Natural killer cell treated with Interleukin-12 subunit alpha and Interleukin-12 subunit beta and Interleukin-15 and Interleukin-18, amount 100 ng/mL, for 72 hours (primary cell): ENCODE measurements around the gene PPAN. TPM values are rescaled to one million over a fixed set of nuclear protein-coding genes. Genes with fewer than 3 reads are reported as not detected.

Experiments used
- ATAC-seq, 2 donors: fragments of 150-1000 bp; cut with Tn5 transposase in 1 of 2; sonication (Bioruptor Pico), chemical (Tn5 transposase) in 1 of 2; 2 replicates each; pipeline ENCODE4 v1.10.0; 2021
- DNase-seq: peaks from one replicate; pipeline ENCODE4 v3.0.0; 2022; ENCODE audit warnings: low spot score
- H3K27ac Mint-ChIP-seq, 2 donors: 1 replicate in 1 of 2; 2 replicates in 1 of 2; pipeline ENCODE4 v1.8.0; 2022; ENCODE audit warnings: mixed read lengths in 2 of 2, mild to moderate bottlenecking in 1 of 2, moderate library complexity in 1 of 2
- H3K27me3 Mint-ChIP-seq, 2 donors: 1 replicate in 1 of 2; 2 replicates in 1 of 2; pipeline ENCODE4 v1.8.0; 2022; ENCODE audit warnings: mixed read lengths in 2 of 2
- H3K36me3 Mint-ChIP-seq: one replicate; pipeline ENCODE4 v1.8.0; 2022; ENCODE audit warnings: mixed read lengths
- H3K4me1 Mint-ChIP-seq, 2 donors: 1 replicate in 1 of 2; 2 replicates in 1 of 2; pipeline ENCODE4 v1.8.0; 2022; ENCODE audit warnings: low read depth in 2 of 2, mixed read lengths in 2 of 2, mild to moderate bottlenecking in 1 of 2
- H3K4me3 Mint-ChIP-seq: one replicate; pipeline ENCODE4 v1.8.0; 2022; ENCODE audit warnings: mixed read lengths
- H3K9me3 Mint-ChIP-seq: 2 replicates; pipeline ENCODE4 v1.8.0; 2022; ENCODE audit warnings: mixed read lengths
- total RNA-seq, 2 donors: library from RNA; stranded (reverse); gene quantifications; one replicate each; pipeline ENCODE4 v1.2.3, GENCODE V29; 2022

The PPAN gene
- total RNA-seq, 2 donors from 2014 or later = 114 to 178 TPM

DNA sequence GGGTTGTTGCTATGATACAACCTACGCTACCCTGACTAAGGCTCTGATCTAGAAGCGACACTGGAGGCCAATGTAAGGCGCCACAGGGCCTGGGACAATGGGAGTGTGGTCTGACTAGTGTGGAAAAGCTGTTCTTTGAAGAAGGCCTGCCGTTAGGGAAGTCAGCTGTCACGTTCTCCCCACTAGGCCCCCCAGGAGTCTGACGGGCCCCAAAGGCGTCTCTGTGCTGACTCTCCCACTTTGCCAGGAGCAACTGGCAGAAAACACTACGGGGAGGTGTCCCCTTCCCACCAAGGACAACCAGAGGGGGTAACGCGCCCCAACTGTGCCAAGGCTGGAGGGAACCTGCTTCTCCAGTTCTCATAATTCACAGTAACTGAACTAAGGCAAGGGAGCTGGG lies 38.9 kb downstream of the PPAN start:
- ATAC-seq = no peak
- no peak for DNase-seq
- Mint-ChIP-seq H3K4me3 (no peak overlapping the region), H3K4me1 (peaks cover 3 to 4% of the 10 kb centered on the region in 2 donors), H3K36me3 (peaks cover 11% of the 10 kb centered on the region), H3K27me3 (no peaks in the 10 kb centered on the region), H3K9me3 (no peaks in the 10 kb centered on the region), H3K27ac (no peak overlapping the region)

DNA sequence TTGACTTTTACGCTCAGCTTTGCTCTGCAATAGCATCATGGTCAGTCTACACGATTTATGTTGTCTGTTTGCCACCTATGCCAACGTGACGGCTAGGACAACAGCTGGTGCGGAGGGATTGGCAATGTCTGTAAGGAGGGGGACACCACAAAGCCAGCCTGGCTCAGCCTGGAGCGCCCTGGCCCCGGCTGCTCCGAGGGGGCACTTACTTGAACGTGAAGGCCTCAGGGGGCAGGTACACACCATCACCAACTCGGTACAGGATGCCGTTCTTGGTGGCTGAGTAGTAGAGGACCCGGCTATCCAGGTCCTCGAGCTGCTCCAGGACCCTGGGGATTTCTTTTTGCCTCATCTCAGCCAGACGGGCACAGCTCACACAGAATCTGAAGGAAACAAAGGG lies 40.0 kb downstream of the PPAN start:
- Mint-ChIP-seq H3K27ac (no peak overlapping the region), H3K27me3 (no peaks in the 10 kb centered on the region), H3K4me3 (no peak overlapping the region), H3K36me3 (peaks cover 11% of the 10 kb centered on the region), H3K4me1 (peaks cover 4 to 6% of the 10 kb centered on the region in 2 donors), H3K9me3 (no peaks in the 10 kb centered on the region)
- ATAC-seq = no peak
- no peak for DNase-seq

DNA sequence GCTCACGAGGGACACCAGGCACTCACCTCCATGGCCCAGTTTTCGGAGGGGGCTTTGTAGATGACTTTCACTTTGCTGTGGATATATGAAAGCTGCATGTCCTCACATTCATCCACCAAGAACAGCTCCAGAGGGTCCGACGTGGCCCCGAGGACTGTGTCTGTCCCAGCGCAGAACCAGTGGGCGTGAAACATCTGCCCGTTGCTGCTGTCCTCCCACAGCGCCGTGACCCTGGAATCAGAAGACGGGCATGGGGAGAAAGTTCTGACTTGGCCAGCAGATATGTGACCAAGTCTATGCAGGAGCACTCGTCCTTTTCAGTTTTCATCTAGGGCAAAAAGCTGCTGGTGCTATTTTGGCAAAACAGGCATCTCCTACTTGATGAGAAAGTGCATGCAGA lies 43.3 kb downstream of the PPAN start:
- H3K4me3 Mint-ChIP-seq = no peak overlapping the region
- H3K27ac Mint-ChIP-seq = no peak overlapping the region
- DNase-seq (no peak), ATAC-seq (no peak)
- H3K9me3 Mint-ChIP-seq = no peaks in the 10 kb centered on the region
- peaks cover 0 to 3% of the 10 kb centered on the region in 2 donors for H3K4me1 Mint-ChIP-seq
- H3K27me3 Mint-ChIP-seq = no peaks in the 10 kb centered on the region
- H3K36me3 Mint-ChIP-seq = peaks cover 10% of the 10 kb centered on the region

DNA sequence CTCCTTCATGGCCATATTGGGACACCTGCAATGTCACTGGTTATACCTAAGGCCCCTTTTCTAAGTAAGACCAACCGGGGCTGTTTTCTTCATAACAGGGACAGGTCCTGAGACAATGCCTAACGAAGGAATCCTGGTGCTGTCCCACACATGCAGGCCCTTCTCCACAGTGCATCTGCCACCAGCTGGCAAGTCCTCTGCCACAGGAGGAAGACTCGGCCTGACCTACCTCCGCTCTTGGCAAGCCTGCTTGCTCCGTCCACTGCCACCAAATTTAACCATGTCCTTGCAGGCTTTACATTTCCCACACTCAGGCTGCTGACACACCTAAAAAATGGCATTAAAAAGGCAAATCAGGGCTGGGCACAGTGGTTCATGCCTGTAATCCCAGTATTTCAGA lies 45.4 kb downstream of the PPAN start:
- Mint-ChIP-seq H3K36me3 (peaks cover 11% of the 10 kb centered on the region), H3K9me3 (no peaks in the 10 kb centered on the region), H3K27ac (no peak overlapping the region), H3K27me3 (no peaks in the 10 kb centered on the region), H3K4me1 (peaks cover 0 to 3% of the 10 kb centered on the region in 2 donors), H3K4me3 (no peak overlapping the region)
- DNase-seq (no peak), ATAC-seq (no peak)

DNA sequence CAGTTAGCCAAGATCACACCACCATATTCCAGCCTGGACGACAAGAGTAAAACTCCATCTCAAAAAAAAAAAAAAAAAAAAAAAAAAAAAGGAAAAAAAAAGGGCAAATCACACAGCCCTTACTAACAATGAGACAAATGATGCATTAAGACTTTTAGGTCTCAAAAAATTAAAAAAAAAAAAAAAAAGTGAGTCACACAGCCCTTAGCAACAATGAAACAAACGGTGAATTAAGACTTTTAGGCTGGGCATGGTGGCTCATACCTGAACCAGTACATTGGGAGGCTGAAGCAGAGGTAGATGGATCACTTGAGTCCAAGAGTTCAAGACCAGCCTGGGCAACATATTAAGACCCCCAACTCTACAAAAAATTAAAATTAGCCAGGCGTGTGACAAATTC lies 45.9 kb downstream of the PPAN start:
- H3K4me1 Mint-ChIP-seq = peaks cover 0 to 3% of the 10 kb centered on the region in 2 donors
- no peaks in the 10 kb centered on the region for H3K27me3 Mint-ChIP-seq
- ATAC-seq (no peak), DNase-seq (no peak)
- no peaks in the 10 kb centered on the region for H3K9me3 Mint-ChIP-seq
- no peak overlapping the region for H3K4me3 Mint-ChIP-seq
- no peak overlapping the region for H3K27ac Mint-ChIP-seq
- H3K36me3 Mint-ChIP-seq = peaks cover 15% of the 10 kb centered on the region

DNA sequence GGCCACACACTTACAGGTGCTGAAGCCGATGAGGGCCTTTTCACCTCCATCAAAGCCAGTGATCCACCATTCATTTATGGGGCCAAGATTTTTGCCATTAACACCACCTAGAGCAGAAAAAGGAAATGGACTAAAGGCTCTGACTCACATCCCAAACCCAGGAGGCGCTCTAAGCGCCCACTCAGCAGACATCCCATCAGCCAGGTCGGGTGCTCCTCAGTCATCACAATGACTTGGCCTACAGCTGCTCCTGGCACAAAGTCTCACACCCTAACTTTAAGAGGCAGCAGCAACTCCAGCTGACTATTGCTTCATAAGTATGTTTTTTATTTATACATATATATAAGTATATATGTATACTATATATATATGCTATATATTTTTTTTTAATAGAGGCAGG lies 49.7 kb downstream of the PPAN start:
- ATAC-seq (no peak), DNase-seq (no peak)
- Mint-ChIP-seq H3K4me3 (no peak overlapping the region), H3K27me3 (no peaks in the 10 kb centered on the region), H3K36me3 (peaks cover 26% of the 10 kb centered on the region), H3K4me1 (no peaks in the 10 kb centered on the region), H3K9me3 (no peaks in the 10 kb centered on the region), H3K27ac (no peak overlapping the region)

DNA sequence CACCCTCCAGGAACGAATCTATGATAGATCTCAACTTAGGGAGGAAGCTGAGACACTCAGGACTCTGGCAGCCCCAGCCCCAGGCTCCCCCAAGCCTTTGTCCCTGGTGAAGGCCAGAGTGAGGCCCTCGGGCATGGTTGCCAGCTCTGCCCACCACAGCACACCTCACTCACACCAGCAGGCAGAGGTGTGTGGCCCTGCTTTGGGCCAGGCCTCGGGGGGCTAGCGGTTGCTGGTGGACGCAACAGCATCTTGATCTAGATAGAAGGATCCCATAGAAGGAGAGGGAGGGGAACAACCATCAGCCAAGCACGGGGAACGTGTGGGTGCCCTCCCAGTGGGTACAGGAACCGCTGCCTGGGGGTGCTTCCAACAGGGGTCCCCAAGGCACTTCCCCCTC lies 51.9 kb downstream of the PPAN start:
- Mint-ChIP-seq H3K9me3 (no peaks in the 10 kb centered on the region), H3K27ac (no peak overlapping the region), H3K4me1 (no peaks in the 10 kb centered on the region), H3K4me3 (no peak overlapping the region), H3K27me3 (no peaks in the 10 kb centered on the region), H3K36me3 (peaks cover 27% of the 10 kb centered on the region)
- DNase-seq (no peak), ATAC-seq (no peak)

DNA sequence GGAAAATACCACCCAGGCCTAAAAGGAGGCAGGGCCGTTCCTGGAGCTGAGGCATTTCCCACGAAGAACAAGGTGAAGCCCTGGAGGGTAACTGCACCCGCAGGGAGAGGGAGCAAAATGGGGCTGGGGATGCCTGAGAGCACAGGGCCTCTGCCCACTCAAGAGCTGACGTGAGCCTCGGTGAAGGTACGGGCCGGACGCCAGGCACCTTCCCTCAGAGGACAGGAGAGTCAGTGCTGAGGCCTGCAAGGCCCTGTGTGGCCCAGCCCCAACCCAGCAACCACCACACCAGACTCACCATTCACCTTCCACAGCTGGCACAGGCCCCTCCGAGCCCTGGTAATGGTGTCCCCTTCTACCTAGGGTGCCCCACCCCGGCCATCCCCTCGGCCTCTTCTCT lies 52.3 kb downstream of the PPAN start:
- ATAC-seq = no peak
- peaks cover 32% of the 10 kb centered on the region for H3K36me3 Mint-ChIP-seq

DNA sequence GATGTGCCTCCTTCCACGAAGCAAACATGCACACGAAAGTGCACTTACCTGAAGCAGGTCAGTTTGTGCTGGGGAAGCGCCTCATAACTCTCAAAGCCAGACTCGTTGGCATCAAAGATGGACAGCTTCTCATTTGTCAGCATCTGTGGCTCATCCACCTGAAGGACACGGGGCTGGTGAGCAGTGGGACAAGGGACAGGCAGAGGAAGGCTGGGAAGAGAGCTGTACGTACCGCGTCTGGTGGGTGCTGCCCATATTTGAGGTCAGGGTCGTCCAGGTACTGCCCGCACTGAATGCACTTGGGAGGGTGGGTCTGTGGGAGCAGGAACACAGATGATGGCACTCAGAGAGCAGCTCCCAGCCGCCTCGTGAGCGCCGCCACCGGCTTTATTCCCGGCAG lies 53.4 kb downstream of the PPAN start:
- Mint-ChIP-seq H3K27ac (no peak overlapping the region), H3K36me3 (peaks cover 27% of the 10 kb centered on the region), H3K9me3 (no peaks in the 10 kb centered on the region), H3K27me3 (no peaks in the 10 kb centered on the region), H3K4me3 (no peak overlapping the region), H3K4me1 (no peaks in the 10 kb centered on the region)
- DNase-seq = no peak
- ATAC-seq = no peak

More for the DNA sequence above, 52.3 kb downstream of the PPAN start:
- Mint-ChIP-seq H3K4me1 (no peaks in the 10 kb centered on the region), H3K27ac (no peak overlapping the region), H3K27me3 (no peaks in the 10 kb centered on the region), H3K4me3 (no peak overlapping the region), H3K9me3 (no peaks in the 10 kb centered on the region)
- DNase-seq = no peak

Other genes starting within 250 kb of the PPAN start
- not detected for gene OLFM2, start 169.8 kb upstream of the PPAN start, total RNA-seq
- not detected for gene COL5A3, start 95.9 kb upstream of the PPAN start, total RNA-seq
- not detected for gene RDH8, start 92.9 kb upstream of the PPAN start, total RNA-seq
- 10 to 100 TPM; 61.9 to 83.1 TPM for gene SHFL, start 20.0 kb upstream of the PPAN start, total RNA-seq
- gene ANGPTL6, start 3.7 kb upstream of the PPAN start, total RNA-seq = 1 to 10 TPM; 5.1 to 5.2 TPM
- 10 to 100 TPM; 35.0 to 35.6 TPM for gene P2RY11, start 5.3 kb downstream of the PPAN start, total RNA-seq
- gene EIF3G, start 13.5 kb downstream of the PPAN start, total RNA-seq = 100 to 1,000 TPM; 245 to 329 TPM
- gene DNMT1, start 88.6 kb downstream of the PPAN start, total RNA-seq = 100 to 1,000 TPM; 322 to 576 TPM
- 1 to 10 TPM; 6.2 to 6.5 TPM for gene S1PR2, start 125.0 kb downstream of the PPAN start, total RNA-seq
- gene MRPL4, start 145.9 kb downstream of the PPAN start, total RNA-seq = 100 to 1,000 TPM in 1 of 2 donors, 10 to 100 TPM in 1; 79.1 to 140 TPM
- 100 to 1,000 TPM; 106 to 264 TPM for gene ICAM1, start 164.8 kb downstream of the PPAN start, total RNA-seq
- gene ICAM4, start 180.6 kb downstream of the PPAN start, total RNA-seq = 1 to 10 TPM; 1.4 to 2.1 TPM
- gene ICAM5, start 183.6 kb downstream of the PPAN start, total RNA-seq = under 1 TPM; 0.78 to 0.83 TPM
- gene ZGLP1, start 203.5 kb downstream of the PPAN start, total RNA-seq = 1 to 10 TPM; 2.5 to 7.3 TPM
- gene FDX2, start 209.7 kb downstream of the PPAN start, total RNA-seq = 10 to 100 TPM; 11.4 to 26.4 TPM
- 100 to 1,000 TPM in 1 of 2 donors, 10 to 100 TPM in 1; 81.1 to 131 TPM for gene RAVER1, start 227.2 kb downstream of the PPAN start, total RNA-seq
- 100 to 1,000 TPM in 1 of 2 donors, 10 to 100 TPM in 1; 91.9 to 154 TPM for gene ICAM3, start 233.3 kb downstream of the PPAN start, total RNA-seq